ENCODE results near the gene XRCC4. TPM values are rescaled to one million over a fixed set of nuclear protein-coding genes. Genes with fewer than 3 reads are reported as not detected.

XRCC4 gene
- total RNA-seq, 3 donors from 2014 or later, result 8.8 to 10.8 (median 10.4) TPM

- intact Hi-C loops (cut with DNase I; ENCODE audit: low total_unique reads), result no loop called here
- no peak for DNase-seq (ENCODE audit: low spot score in 2 of 2)
- Histone ChIP-seq H3K9me3 (no peaks in the 10 kb centered on the region), H3K27ac (no peak overlapping the region), H3K27me3 (no peaks in the 10 kb centered on the region), H3K4me1 (no peaks in the 10 kb centered on the region), H3K36me3 (no peaks in the 10 kb centered on the region), H3K4me3 (no peak overlapping the region)
- TF ChIP-seq, protein P1, sequence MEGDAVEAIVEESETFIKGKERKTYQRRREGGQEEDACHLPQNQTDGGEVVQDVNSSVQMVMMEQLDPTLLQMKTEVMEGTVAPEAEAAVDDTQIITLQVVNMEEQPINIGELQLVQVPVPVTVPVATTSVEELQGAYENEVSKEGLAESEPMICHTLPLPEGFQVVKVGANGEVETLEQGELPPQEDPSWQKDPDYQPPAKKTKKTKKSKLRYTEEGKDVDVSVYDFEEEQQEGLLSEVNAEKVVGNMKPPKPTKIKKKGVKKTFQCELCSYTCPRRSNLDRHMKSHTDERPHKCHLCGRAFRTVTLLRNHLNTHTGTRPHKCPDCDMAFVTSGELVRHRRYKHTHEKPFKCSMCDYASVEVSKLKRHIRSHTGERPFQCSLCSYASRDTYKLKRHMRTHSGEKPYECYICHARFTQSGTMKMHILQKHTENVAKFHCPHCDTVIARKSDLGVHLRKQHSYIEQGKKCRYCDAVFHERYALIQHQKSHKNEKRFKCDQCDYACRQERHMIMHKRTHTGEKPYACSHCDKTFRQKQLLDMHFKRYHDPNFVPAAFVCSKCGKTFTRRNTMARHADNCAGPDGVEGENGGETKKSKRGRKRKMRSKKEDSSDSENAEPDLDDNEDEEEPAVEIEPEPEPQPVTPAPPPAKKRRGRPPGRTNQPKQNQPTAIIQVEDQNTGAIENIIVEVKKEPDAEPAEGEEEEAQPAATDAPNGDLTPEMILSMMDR (IDR thresholded peaks at IDR 0.05), result no peak
- TF ChIP-seq POLR2A (IDR thresholded peaks at IDR 0.05) (no peak), POLR2AphosphoS5 (IDR thresholded peaks at IDR 0.05) (no peak)
Observed at GRCh38 chr5:83044926-83045325, 32.4 kb upstream of the XRCC4 start.

DNA sequence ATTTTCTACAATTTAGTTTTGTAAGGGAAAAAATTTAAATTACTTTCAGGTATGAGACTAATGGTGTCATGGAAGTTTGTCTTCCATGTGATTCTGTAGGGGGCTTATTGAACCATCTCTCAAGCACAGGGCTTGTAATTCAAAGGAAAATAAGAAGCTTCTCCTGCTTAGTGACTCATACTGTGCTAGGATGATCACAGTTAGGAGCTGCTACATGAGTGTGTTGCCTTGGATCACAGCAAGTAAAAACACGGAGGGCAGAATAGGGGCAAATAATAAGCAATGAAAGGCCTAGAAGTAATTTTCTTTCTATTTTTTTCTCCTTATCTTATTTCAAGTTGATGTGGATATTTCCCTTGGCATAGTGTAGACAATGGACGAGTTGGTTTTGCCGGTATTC lies 29.1 kb upstream of the XRCC4 start:
- no peak for DNase-seq (ENCODE audit: low spot score in 2 of 2)
- Histone ChIP-seq H3K27me3 (no peaks in the 10 kb centered on the region), H3K36me3 (no peaks in the 10 kb centered on the region), H3K4me3 (no peak overlapping the region), H3K27ac (no peak overlapping the region), H3K9me3 (no peaks in the 10 kb centered on the region), H3K4me1 (no peaks in the 10 kb centered on the region)
- TF ChIP-seq POLR2AphosphoS5 (IDR thresholded peaks at IDR 0.05), result no peak
- TF ChIP-seq, protein P1 (IDR thresholded peaks at IDR 0.05), result no peak
- TF ChIP-seq POLR2A (IDR thresholded peaks at IDR 0.05), result no peak
- intact Hi-C loops (cut with DNase I; ENCODE audit: low total_unique reads), result no loop called here

- H3K27ac ChIP-seq, result no peak overlapping the region
- TF ChIP-seq POLR2A (IDR thresholded peaks at IDR 0.05) (no peak), POLR2AphosphoS5 (IDR thresholded peaks at IDR 0.05) (no peak)
- TF ChIP-seq, protein P1 (IDR thresholded peaks at IDR 0.05), result no peak
- DNase-seq (ENCODE audit: low spot score in 2 of 2), result no peak
- no peak overlapping the region for H3K4me3 ChIP-seq
- no peaks in the 10 kb centered on the region for H3K36me3 ChIP-seq
- H3K27me3 ChIP-seq, result no peaks in the 10 kb centered on the region
- intact Hi-C loops (cut with DNase I; ENCODE audit: low total_unique reads), result no loop called here
- no peaks in the 10 kb centered on the region for H3K9me3 ChIP-seq
- no peaks in the 10 kb centered on the region for H3K4me1 ChIP-seq
Observed at GRCh38 chr5:83048811-83049210, 28.5 kb upstream of the XRCC4 start.

- intact Hi-C loops (cut with DNase I; ENCODE audit: low total_unique reads), result no loop called here
- Histone ChIP-seq H3K27ac (no peak overlapping the region), H3K27me3 (no peaks in the 10 kb centered on the region), H3K4me3 (no peak overlapping the region), H3K9me3 (no peaks in the 10 kb centered on the region), H3K36me3 (no peaks in the 10 kb centered on the region), H3K4me1 (no peaks in the 10 kb centered on the region)
- DNase-seq (ENCODE audit: low spot score in 2 of 2), result no peak
- TF ChIP-seq, protein P1 (IDR thresholded peaks at IDR 0.05), result no peak
- TF ChIP-seq POLR2AphosphoS5 (IDR thresholded peaks at IDR 0.05) (no peak), POLR2A (IDR thresholded peaks at IDR 0.05) (no peak)
Observed at GRCh38 chr5:83049370-83049885, 27.9 kb upstream of the XRCC4 start.

- no peak for DNase-seq (ENCODE audit: low spot score in 2 of 2)
- Histone ChIP-seq H3K4me3 (no peak overlapping the region), H3K27me3 (no peaks in the 10 kb centered on the region), H3K4me1 (no peaks in the 10 kb centered on the region), H3K36me3 (no peaks in the 10 kb centered on the region), H3K9me3 (no peaks in the 10 kb centered on the region), H3K27ac (no peak overlapping the region)
- intact Hi-C loops (cut with DNase I; ENCODE audit: low total_unique reads), result no loop called here
- TF ChIP-seq POLR2A (IDR thresholded peaks at IDR 0.05) (no peak), POLR2AphosphoS5 (IDR thresholded peaks at IDR 0.05) (no peak)
- TF ChIP-seq, protein P1 (IDR thresholded peaks at IDR 0.05), result no peak
Observed at GRCh38 chr5:83050723-83051340, 26.5 kb upstream of the XRCC4 start.

All from breast epithelium (tissue), 4 donors.